Stimulated activated CD8-positive, alpha-beta memory T cell treated with anti-CD3 and anti-CD28 coated beads, Interleukin-12 subunit alpha, Interleukin-12 subunit beta, amount 100 ng/mL, for 24 hours (primary cell): ENCODE results near the gene SLC5A1.
"Not testable (repeated sequence)": the region's sequence is repeated elsewhere in the genome, so short reads cannot be mapped to it uniquely, and the experiment has no call there.

Source experiments
- DNase-seq: peaks from one replicate; pipeline ENCODE4 v3.0.0-alpha.2; 2020; ENCODE audit errors: extremely low read depth

SLC5A1 gene

GRCh38 chr22:32088084-32088483 is 45.0 kb downstream of the SLC5A1 start:
- DNase-seq = no peak

GRCh38 chr22:32097018-32097417 is 54.0 kb downstream of the SLC5A1 start:
- DNase-seq = no peak

- no peak for DNase-seq
Measured at GRCh38 chr22:32097881-32098499, 54.9 kb downstream of the SLC5A1 start.

GRCh38 chr22:32100711-32101110 is 57.6 kb downstream of the SLC5A1 start:
- DNase-seq = no peak

GRCh38 chr22:32103658-32104315 is 60.7 kb downstream of the SLC5A1 start:
- no peak for DNase-seq

- no peak for DNase-seq
Measured at GRCh38 chr22:32106930-32107329, 63.9 kb downstream of the SLC5A1 start.

GRCh38 chr22:32112380-32112779 is 69.3 kb downstream of the SLC5A1 start:
- DNase-seq = no peak

- DNase-seq = no peak
Measured at GRCh38 chr22:32119568-32120235, 76.6 kb downstream of the SLC5A1 start.

- DNase-seq = no peak
Measured at GRCh38 chr22:32120603-32121002, 77.5 kb downstream of the SLC5A1 start.

- no peak for DNase-seq
Measured at GRCh38 chr22:32122899-32123298, 79.8 kb downstream of the SLC5A1 start.

- no peak for DNase-seq
Measured at GRCh38 chr22:32123657-32124056, 80.6 kb downstream of the SLC5A1 start.

GRCh38 chr22:32127904-32128303 is 84.8 kb downstream of the SLC5A1 start:
- no peak for DNase-seq

GRCh38 chr22:32130464-32130863 is 87.4 kb downstream of the SLC5A1 start:
- no peak for DNase-seq

- no peak for DNase-seq
Measured at GRCh38 chr22:32132126-32132525, 89.1 kb downstream of the SLC5A1 start.

GRCh38 chr22:32132783-32133182 is 89.7 kb downstream of the SLC5A1 start:
- DNase-seq = no peak

GRCh38 chr22:32134796-32135195 is 91.7 kb downstream of the SLC5A1 start:
- not testable (repeated sequence) for DNase-seq

- not testable (repeated sequence) for DNase-seq
Measured at GRCh38 chr22:32135958-32136357, 92.9 kb downstream of the SLC5A1 start.

- DNase-seq = not testable (repeated sequence)
Measured at GRCh38 chr22:32136881-32137280, 93.8 kb downstream of the SLC5A1 start.

GRCh38 chr22:32137731-32138324 is 94.8 kb downstream of the SLC5A1 start:
- DNase-seq = not testable (repeated sequence)

- not testable (repeated sequence) for DNase-seq
Measured at GRCh38 chr22:32138576-32138975, 95.5 kb downstream of the SLC5A1 start.

GRCh38 chr22:32140688-32141087 is 97.6 kb downstream of the SLC5A1 start:
- DNase-seq = not testable (repeated sequence)

- no peak for DNase-seq
Measured at GRCh38 chr22:32142600-32142999, 99.5 kb downstream of the SLC5A1 start.
